Daoy (cell line): ENCODE measurements around the gene FKTN. TPM values are rescaled to one million over a fixed set of nuclear protein-coding genes. Genes with fewer than 3 reads are reported as not detected.
"Not testable (repeated sequence)": the region's sequence is repeated elsewhere in the genome, so short reads cannot be mapped to it uniquely, and the experiment has no call there.

Experiments
- DNase-seq: peaks from one replicate; pipeline ENCODE4 v3.0.0-alpha.2; 2015; ENCODE audit warnings: low read depth
- total RNA-seq: library from RNA; depleted of rRNA; stranded (reverse); fragments of >200 nt; shearing (Covaris generic); gene quantifications from 2 replicates; pipeline ENCODE4 v1.2.3, GENCODE V29; 2014; rRNA removed

Gene FKTN
- total RNA-seq = 17.7 and 24.4 TPM in 2 replicates

GRCh38 chr9:105557804-105558610 lies at the start of gene FKTN:
Gene FKTN, plus strand, starts transcription at chr9:105558131. Its CDS starts 16,902 bp downstream, at chr9:105575033.
- DNase-seq = peak; percentile 97

- DNase-seq = no peak
Observed at GRCh38 chr9:105508530-105508929, 49.4 kb upstream of the FKTN start.

GRCh38 chr9:105510024-105510423 lies 47.9 kb upstream of the FKTN start:
- peak; percentile 66 for DNase-seq

- DNase-seq = no peak
Observed at GRCh38 chr9:105511446-105511845, 46.5 kb upstream of the FKTN start.

DNA sequence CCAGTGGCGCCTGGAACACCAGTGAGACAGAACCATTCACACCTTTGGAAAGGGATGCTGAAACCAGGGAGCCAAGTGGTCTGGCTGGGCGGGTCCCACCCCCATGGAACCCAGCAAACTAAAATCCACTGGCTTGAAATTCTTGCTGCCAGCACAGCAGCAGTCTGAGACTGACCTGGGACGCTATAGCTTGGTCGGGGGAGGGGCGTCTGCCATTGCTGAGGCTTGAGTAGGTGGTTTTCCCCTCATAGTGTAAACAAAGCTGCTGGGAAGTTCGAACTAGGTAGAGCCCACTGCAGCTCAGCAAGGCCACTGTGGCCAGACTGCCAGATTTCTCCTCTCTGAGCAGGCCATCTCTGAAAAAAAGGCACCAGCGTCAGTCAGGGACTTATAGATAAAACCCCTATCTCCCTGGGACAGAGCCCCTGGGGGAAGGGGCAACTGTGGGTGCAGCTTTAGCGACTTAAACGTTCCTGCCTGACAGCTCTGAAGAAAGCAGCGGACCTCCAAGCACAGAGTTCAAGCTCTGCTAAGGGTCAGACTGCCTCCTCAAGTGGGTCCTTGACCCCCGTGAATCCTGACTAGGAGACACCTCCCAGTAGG lies 42.0 kb upstream of the FKTN start:
- no peak for DNase-seq

- DNase-seq = peak; percentile 38
Observed at GRCh38 chr9:105519710-105520369, 38.1 kb upstream of the FKTN start.

GRCh38 chr9:105520992-105521391 lies 36.9 kb upstream of the FKTN start:
- not testable (repeated sequence) for DNase-seq

GRCh38 chr9:105522618-105523385 lies 35.1 kb upstream of the FKTN start:
- DNase-seq = not testable (repeated sequence)

DNA sequence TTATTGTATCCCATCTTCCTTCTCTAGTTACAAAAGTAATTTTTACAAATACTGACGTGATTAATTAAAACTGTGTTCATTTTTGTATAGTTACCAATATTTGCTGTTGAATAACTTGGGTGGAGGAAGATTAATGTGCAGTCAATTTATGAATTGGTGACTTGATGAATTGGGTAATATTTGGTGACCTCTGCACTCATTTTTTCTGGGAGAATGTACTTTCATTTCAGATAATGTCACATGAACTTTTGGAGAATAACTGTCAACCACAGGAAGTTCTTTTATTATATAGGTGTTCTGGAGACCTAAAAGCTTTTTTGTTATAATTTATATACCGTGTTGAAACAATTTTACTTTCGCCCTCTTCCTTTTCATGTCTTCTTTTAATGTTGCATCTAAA lies 26.4 kb upstream of the FKTN start:
- no peak for DNase-seq

- DNase-seq = no peak
Observed at GRCh38 chr9:105535920-105536668, 21.8 kb upstream of the FKTN start.

GRCh38 chr9:105539452-105539851 lies 18.5 kb upstream of the FKTN start:
- DNase-seq = no peak

DNA sequence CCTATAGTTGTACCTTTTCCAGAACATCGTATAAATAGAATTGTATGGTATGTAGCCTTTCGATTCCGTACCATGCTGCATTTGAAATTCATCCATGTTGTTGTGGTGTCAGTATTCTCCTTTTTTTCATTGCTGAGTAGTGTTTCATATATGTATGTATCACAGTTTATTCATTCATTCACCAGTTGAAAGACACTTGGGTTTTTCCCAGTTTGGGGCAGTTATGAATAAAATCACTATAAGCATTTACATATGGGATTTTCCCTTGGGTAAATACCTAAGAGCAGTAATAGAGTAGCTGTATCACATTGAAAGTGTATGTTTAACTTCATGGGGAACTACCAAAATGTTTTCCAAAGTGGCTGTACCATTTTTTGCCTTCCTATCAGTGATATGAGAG lies 16.1 kb upstream of the FKTN start:
- no peak for DNase-seq

GRCh38 chr9:105554042-105554441 lies 3.9 kb upstream of the FKTN start:
- DNase-seq = peak; percentile 35

DNA sequence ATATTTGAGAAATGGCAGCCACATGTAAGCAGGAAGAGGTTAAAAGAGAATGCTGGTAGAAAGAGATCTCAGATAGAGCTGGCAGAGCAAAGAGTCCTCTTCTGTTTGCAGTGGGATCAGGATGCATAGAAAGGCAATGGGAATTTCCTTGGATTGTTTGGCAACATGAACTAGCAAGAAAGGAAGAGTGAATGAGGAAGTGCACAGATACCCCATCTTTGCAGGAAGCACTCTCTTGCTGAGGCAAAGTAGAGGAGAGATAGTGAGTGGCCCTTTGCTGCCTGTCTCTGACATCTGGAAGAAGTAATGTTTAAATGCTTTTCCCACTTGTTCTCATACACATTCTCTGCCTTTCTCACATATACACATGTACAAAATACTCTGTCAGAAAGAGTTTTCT lies 14.5 kb downstream of the FKTN start:
- no peak for DNase-seq

- not testable (repeated sequence) for DNase-seq
Observed at GRCh38 chr9:105579952-105580351, 22.0 kb downstream of the FKTN start.

GRCh38 chr9:105581550-105581949 lies 23.6 kb downstream of the FKTN start:
- DNase-seq = not testable (repeated sequence)

DNA sequence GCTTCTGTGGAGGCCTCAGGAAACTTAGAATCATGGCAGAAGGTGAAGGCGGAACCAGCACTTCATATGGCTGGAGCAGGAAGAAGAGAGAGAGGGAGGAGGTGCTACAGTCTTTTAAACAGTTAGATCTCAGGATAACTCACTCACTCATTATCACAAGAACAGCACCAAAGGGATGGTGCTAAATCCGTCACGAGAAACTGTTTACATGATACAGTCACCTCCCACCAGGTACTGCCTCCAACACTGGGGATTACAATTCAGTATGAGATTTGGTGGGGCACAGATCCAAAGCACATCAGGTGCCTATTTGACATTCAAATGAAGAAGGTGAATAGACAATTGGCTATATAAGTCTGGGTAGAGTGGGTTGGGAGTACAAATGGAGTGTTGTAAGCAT lies 35.2 kb downstream of the FKTN start:
- no peak for DNase-seq

DNA sequence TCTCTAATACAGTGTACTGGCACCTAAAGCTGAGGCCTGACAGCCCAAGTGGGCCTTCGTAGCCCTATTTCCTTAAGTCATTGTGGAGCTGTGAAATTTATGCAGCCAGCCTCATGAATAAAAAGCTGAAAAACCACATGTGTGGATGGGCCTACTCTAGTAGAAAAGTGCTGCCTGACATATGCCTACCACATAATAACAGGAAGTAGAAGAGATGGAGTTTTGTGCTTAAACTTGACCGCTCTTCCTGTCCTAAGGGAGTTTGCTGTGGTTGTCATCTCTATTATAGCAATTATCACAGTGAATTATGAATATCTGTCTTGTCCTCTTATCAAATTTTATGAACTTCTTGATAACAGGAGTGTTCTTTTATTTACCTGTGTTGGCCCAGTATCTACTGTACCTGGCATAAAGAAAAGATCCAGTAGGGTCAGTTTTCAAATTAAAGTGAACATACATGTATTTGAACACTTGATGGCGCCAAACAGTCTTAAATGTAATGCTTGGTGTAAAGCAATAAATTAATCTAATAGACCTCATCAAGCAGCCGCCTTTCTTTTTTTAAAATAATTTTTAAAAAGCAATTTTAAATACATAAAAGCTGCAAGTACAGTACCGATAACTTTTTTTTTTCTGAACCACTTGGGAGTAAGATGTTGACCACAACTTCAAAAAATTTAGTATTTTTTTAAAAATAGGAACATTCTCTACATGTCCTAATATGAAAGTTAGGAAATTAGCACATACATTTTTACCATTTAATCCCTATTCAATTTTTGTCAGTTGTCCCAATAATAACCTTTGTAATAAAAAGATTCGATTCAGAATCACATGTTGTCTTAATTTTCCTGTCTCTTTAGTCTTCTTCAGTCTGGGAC lies 51.0 kb downstream of the FKTN start:
- peak; percentile 31 for DNase-seq

DNA sequence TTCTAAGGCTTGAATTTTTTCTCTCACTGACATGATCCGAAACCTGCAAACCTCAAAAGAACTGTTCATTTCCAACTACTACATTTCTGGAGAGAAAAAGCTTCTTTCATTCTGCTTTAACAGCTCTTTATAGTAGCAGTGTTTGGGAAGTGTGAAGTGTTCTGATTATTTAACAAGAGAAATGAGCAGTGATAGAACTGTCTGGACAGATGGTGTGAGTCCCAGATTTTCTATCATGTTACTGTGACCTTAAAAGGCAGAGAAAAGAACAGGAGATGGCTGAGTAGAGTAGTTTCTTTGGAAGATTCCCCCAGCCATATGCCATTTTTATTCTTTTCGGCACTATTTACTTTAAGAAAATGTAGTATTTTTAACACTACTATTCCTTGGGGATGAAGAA lies 63.1 kb downstream of the FKTN start:
- no peak for DNase-seq

DNA sequence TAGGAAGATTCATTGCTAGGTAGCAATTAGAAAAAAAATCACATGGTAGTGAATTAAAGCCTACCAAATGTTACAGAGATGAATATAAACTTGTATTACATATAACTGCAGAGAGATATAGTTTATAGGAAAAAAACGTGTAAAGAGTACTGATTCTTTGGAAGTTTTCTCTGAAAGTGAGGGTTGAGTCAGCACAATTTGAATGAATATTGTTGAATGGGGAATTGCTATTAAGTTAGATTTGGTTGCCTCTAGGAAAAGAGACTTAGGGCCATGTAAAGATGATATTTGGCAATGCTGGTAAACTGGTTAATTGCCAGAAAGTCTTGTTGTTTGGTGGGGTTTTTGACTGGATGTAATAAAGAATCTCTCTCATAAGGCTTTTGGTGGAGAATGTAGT lies 67.2 kb downstream of the FKTN start:
- DNase-seq = no peak
